ENCODE data around the gene USHBP1.

USHBP1 gene

DNA sequence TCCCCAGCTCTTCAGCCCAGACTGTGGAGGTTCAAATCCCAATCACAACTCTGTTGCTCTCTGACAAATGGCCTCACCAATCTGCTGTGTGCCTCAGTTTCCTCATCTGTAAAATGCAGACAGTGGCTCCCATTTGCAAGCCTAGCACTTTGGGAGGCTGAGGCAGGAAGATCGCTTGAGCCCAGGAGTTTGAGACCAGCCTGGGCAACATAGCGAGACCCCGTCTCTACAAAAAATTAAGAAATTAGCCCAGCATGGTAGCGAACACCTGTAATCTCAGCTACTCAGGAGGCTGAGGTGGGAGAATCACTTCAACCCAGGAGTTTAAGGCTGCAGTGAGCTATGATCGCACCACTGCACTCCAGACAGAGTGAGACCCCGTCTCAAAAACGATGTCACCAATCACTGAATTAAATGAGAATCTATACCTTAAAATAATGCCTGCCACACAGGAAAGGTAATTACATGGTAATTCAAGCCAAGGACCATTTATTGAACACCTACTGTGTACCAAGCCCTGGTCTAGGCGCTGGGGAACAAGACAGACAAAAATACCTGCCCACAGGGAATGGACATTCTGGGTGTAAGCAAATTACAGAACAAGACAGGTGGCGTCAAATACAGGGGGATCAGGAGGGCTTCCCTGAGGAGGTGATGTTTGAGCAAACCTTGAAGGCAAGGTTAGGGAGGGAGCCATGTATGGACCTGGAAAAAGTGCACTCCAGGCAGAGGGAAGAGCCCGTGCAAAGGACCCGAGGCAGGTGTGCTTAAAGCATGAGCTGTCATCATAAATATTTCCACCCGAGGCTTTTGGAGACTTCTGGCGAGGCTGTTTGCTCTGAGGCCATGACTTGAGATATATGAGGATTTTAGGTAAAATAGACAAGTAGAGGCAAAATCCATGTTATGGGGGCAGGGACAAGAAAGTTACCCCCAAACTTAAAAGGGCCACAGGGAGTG is 26.5 kb downstream of the USHBP1 start:
- DNase-seq = no peak

GRCh38 chr19:17236811-17237543 is 27.6 kb downstream of the USHBP1 start:
- no peak for DNase-seq

GRCh38 chr19:17235971-17236777 is 28.4 kb downstream of the USHBP1 start:
- no peak for DNase-seq

- DNase-seq = no peak
These were observed 29.1 kb downstream of the USHBP1 start for GRCh38 chr19:17235300-17235970.

GRCh38 chr19:17234911-17235299 is 29.6 kb downstream of the USHBP1 start:
- DNase-seq = no peak

DNA sequence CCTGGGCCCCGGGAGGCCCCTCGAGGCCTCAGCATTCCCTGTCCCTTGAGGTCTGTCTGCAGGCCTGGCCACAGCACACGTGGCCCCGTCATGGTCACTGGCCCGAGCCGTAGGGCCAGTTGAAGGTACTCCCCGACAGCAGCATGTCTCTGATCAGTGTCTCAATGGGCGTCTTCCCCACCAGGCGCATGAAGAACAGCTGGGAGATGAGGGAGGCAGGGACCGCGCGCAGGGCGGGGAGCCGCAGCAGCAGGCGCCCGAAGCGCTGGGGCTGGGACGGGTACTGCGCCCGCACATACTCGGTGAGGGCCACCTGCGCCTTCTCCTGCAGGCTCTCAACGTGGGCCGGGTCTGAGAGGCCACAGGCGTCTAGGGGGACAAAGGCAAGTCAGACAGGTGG is 32.3 kb downstream of the USHBP1 start:
- DNase-seq = no peak

DNA sequence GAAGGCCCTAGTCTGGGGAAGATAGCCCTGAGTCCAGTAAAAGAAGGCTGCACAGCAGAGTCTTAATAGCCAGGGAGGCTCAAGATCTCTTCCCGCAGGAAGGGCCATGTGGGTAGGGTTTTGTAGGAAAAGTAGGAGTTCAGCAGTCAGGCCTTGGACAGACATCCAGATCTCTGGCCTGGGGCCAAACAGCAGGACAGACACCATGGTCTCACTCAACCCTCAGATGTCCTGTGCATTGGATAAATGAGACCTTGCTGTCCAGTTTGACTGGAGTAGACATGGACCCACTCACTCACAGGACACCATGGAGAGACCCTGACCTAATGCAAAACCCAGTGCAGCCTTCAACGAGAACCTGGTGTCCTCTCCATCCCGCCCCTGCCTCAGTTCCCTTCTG is 34.7 kb downstream of the USHBP1 start:
- DNase-seq = no peak

DNA sequence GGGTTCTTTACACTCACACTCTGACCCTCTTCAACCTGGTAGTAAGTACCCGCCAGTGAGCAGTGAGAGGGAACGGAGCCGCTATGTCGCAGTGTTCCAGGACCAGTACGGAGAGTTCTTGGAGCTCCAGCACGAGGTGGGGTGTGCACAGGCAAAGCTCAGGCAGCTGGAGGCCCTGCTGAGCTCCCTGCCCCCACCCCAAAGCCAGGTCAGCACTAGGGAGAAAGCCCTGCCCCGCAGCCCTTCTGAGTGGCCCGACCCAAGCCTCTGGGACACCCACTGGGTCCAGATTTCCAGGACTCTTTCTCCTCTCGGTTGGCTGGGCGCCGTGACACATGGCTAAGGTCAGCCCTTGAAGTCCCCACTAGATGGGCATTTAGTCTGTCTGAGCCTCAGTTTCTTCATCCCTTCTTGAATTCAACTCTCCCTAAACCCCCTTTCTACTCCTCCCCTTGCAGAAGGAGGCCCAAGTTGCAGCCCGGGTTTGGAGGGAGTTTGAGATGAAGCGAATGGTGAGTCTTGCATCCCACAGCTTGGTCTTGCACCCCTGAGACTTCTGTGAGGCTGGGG is 36.7 kb downstream of the USHBP1 start:
- no peak for DNase-seq

DNA sequence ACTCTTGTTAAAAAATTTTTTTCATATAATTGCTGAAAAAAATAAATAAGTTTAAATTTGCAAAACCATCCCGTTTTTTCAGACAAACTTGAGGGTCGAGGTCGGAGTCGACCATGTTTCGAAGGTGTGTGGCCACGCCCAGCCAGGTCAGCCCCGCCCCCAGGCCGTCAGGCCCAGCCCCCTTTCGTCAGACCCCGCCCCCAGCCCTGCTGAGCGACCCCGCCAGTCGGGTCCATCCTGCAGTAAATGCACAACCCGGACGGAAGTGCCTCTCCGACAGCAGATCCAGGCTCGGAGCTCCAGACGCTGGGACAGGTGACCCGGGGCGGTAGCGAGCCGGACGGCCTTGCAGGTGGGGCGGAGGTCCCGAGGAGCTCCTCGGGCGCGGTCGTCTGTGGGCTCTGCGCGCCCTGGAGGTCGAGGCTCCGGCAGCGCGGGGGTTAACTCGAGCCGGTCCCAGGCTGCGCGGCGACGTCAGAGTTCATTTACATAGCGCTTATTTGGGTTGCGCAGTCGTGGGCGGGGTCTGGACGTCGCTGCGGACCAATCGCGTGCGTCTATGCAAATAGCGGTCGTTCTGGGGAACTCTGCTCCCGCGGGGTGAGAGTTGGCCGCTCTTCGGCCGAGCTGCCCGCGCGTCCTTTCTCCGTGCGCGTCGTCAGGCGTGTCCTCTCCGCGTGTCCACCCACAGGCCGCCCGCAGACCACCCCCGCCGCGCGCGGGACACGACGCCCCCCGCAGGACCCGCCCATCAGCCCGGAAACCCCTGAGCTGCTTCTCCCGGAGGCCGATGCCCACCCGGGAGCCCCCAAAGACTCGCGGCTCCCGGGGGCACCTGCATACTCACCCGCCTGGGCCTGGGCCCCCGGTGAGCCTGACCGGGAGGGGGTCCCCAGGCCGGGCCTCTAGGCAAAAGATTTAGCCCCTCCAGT is 38.3 kb downstream of the USHBP1 start, which contains the start of gene OCEL1:
Gene OCEL1, plus strand, starts transcription at position 225 of the 932 bp plus-strand sequence. Its CDS starts 22 bp downstream, at position 247.
- no peak for DNase-seq

GRCh38 chr19:17225053-17225452 is 39.5 kb downstream of the USHBP1 start:
- DNase-seq = no peak

GRCh38 chr19:17220207-17220758 is 44.3 kb downstream of the USHBP1 start:
- DNase-seq = no peak

DNA sequence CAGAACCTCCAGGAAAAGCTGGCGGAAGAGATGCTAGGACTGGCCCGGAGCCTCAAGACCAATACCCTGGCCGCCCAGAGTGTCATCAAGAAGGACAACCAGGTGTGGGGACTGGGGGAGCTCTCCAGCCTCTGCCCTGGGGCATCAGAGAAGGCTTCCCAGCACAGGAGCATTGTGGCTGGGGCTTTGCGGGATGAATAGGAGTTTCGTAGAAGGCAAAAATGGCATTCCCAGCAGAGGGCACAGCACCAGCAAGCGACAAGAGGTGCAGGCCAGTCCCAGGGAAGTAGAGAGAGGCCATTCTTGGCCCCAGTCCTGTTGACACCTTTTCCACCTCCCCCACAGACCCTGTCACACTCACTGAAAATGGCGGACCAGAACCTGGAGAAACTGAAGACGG is 45.3 kb downstream of the USHBP1 start:
- DNase-seq = no peak

GRCh38 chr19:17216058-17216670 is 48.4 kb downstream of the USHBP1 start:
- no peak for DNase-seq

GRCh38 chr19:17215127-17215971 is 49.2 kb downstream of the USHBP1 start, which contains the start of gene USE1:
Gene USE1, plus strand, starts transcription at chr19:17215357. Its CDS starts 49 bp downstream, at chr19:17215406.
- DNase-seq = no peak

- DNase-seq = no peak
These were observed 49.9 kb downstream of the USHBP1 start for GRCh38 chr19:17214508-17215126.

DNA sequence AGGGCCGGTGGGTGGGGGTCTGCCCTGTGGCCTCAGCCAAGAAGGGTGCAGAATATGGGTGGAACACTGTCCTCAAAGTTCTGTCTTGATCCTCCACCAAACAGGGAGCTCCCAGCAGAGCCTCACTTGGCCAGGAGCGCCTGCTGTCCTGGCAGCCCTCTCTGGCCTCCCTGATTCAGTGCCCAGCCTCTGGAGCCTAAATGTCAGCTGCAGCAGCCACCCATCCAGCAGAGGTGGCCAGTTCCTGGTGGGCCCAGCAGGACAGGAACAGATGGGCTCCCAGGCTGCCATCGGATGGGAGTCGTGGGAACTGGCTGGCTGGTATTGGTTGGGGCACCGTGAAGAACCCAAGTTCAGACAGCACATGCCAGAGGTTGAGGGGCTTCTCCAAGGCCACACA is 51.2 kb downstream of the USHBP1 start:
- DNase-seq = no peak

GRCh38 chr19:17211547-17212446 is 52.7 kb downstream of the USHBP1 start:
- no peak for DNase-seq
